BJ (cell line): ENCODE results near the gene SLC35E3. TPM values are rescaled to one million over a fixed set of nuclear protein-coding genes. Genes with fewer than 3 reads are reported as not detected.

Experiments
- CTCF ChIA-PET: fragments of 350-600 bp; formaldehyde crosslinking; extraction: SDS; loops from one replicate; lab custom pipeline; 2021; ENCODE audit warnings: antibody characterized with exemption, inconsistent platforms; lab: Yijun Ruan, JAX
- POLR2A ChIA-PET: fragments of 300-600 bp; sonication (Branson Sonifier 250); formaldehyde crosslinking; extraction: SDS; loops from one replicate; lab custom pipeline; 2021; ENCODE audit warnings: antibody characterized with exemption; lab: Charles Lee
- DNase-seq: peaks from one replicate; pipeline ENCODE4 v3.0.0-alpha.2; 2011; ENCODE audit warnings: low read depth
- H3K27me3 ChIP-seq: 2 replicates; pipeline ENCODE4 v1.6.0; 2011; ENCODE audit warnings: low read length; ENCODE audit not compliant: control insufficient read depth, insufficient read depth
- H3K36me3 ChIP-seq: 2 replicates; pipeline ENCODE4 v1.5.1; 2011; ENCODE audit warnings: low read length; ENCODE audit not compliant: control insufficient read depth, insufficient read depth
- H3K4me3 ChIP-seq: 2 replicates; pipeline ENCODE4 v1.5.1; 2011; ENCODE audit warnings: low read depth, mild to moderate bottlenecking, control low read depth, low read length
- CTCF ChIP-seq: IDR thresholded peaks from 2 replicates; pipeline ENCODE4 v1.5.1; 2011; ENCODE audit warnings: low read depth, mild to moderate bottlenecking, control low read depth, inconsistent platforms, low read length, moderate library complexity; ENCODE audit not compliant: insufficient read depth
- polyA minus RNA-seq: library from RNA; depleted of rRNA, polyadenylated mRNA; stranded (reverse); fragments of >200 nt; gene quantifications from 2 replicates; pipeline ENCODE4 v1.2.3, GENCODE V29; 2011; rRNA and poly(A)+ RNA removed
- polyA plus RNA-seq: library from polyadenylated mRNA; depleted of rRNA; stranded (reverse); fragments of >200 nt; gene quantifications from 2 replicates; pipeline ENCODE4 v1.2.3, GENCODE V29; 2011; rRNA removed

SLC35E3 gene
- polyA plus RNA-seq: 5.7 and 9.2 TPM in 2 replicates
- 2.5 and 2.6 TPM in 2 replicates for polyA minus RNA-seq

DNA sequence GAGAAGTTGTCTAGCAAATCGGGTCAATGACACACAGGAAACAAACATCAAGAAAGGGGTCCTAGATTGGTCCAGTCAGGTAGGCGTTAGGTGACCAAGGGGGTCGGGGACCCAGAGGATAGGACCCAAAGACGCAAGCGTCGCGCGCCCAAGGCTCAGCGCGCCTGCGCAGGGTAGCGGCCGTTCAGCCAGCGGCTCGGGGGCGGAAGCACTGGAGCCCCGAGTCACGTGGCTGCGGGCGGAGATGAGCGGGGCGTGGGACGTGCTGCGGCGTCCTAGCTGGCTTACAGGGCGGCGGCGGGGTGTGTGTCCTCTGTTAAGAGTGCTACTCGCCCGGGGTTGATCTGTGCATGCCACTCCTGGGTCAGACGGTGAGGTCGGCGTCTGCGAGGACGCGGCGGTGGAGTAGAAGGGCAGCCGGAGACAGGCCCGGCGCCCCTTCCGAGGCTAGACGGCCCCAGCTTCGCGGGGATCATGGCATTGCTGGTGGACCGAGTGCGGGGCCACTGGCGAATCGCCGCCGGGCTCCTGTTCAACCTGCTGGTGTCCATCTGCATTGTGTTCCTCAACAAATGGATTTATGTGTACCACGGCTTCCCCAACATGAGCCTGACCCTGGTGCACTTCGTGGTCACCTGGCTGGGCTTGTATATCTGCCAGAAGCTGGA is at the start of gene SLC35E3:
Gene SLC35E3 (plus strand): TSS at position 273 of the 668 bp plus-strand sequence. CDS start 202 bp downstream, at position 475.
- TF ChIP-seq CTCF: no peak
- Histone ChIP-seq H3K4me3 (peak within 1 kb of the TSS; percentile 54), H3K36me3 (no peaks in the 10 kb centered on the region; the same call in 1 of the 2 replicates), H3K27me3 (no peaks in the 10 kb centered on the region)
- DNase-seq: no peak
- POLR2A ChIA-PET: interaction anchor here (1.0 kb wide), 2 partner anchors 63 to 68 kb away, joined by 3 to 4 read pairs; no protein-coding TSS in a partner anchor
- CTCF ChIA-PET: interaction anchor here (1.0 to 1.3 kb wide), 2 partner anchors 11 to 13 kb away, joined by 3 to 4 read pairs; no protein-coding TSS in a partner anchor

DNA sequence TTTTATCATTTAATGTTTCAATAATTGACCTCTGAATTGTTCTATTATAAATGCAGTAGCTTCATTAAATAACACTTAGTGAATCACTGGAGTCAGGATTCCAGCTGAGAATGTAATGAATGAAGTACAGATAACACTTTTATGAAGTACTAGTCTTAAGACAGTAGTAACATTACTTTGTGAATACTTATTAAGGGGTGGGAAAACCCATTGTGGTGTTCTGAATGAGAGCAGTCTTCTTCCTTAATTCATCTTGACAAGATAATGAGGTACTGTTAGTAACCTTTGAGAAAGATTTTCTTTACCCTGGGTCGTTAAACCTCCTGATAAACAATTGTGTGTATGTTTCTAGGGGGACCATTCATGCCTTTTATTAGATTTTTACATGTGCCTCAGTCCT is 46.5 kb upstream of the SLC35E3 start:
- no peak for DNase-seq
- Histone ChIP-seq H3K36me3 (peaks cover 4% of the 10 kb centered on the region; the same call in 1 of the 2 replicates), H3K27me3 (no peaks in the 10 kb centered on the region), H3K4me3 (no peak overlapping the region)
- CTCF ChIA-PET: no interaction called here
- POLR2A ChIA-PET: no interaction called here
- no peak for TF ChIP-seq CTCF

GRCh38 chr12:68727776-68728175 is 18.2 kb upstream of the SLC35E3 start:
- DNase-seq: no peak
- ChIA-PET CTCF (interaction anchor here (1.1 kb wide), 1 partner anchor 80 kb away, joined by 3 read pairs; the partner anchor contains the start of gene MDM2), POLR2A (no interaction called here)
- H3K4me3 ChIP-seq: no peak overlapping the region
- peaks cover 5% of the 10 kb centered on the region; the same call in 1 of the 2 replicates for H3K36me3 ChIP-seq
- no peaks in the 10 kb centered on the region for H3K27me3 ChIP-seq
- no peak for TF ChIP-seq CTCF

DNA sequence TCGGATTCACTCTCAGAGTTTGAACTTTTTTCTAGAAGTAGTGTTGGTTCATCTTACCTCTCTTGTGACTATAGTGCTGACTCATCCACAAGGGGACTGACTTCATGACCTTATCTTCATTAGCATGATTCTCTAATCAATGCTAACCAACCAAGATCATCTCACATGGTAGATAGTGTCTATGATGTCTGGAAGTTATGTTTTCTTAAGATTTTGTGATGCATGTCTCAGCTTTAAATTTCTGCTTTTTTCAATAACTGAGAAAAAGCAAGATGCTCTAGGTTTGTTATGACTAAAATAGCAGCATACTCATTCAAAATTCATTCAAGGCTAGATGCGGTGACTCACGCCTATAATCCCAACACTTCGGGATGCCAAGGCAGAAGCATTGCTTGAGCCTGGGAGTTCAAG is 12.3 kb upstream of the SLC35E3 start:
- TF ChIP-seq CTCF: no peak
- POLR2A ChIA-PET: no interaction called here
- CTCF ChIA-PET: no interaction called here
- DNase-seq: no peak
- Histone ChIP-seq H3K36me3 (peaks cover 4% of the 10 kb centered on the region), H3K27me3 (no peaks in the 10 kb centered on the region), H3K4me3 (no peak overlapping the region)

- TF ChIP-seq CTCF: no peak
- Histone ChIP-seq H3K4me3 (no peak overlapping the region), H3K27me3 (no peaks in the 10 kb centered on the region), H3K36me3 (peaks cover 2% of the 10 kb centered on the region; the same call in 1 of the 2 replicates)
- ChIA-PET CTCF (interaction anchor here (0.6 kb wide), 1 partner anchor 514 kb away, joined by 4 read pairs; no protein-coding TSS in a partner anchor), POLR2A (no interaction called here)
- DNase-seq: no peak
Measured at GRCh38 chr12:68739891-68740290, 6.1 kb upstream of the SLC35E3 start.
